ENCODE measurements around the gene IDH3B.

- TF ChIP-seq POLR2A (IDR thresholded peaks at IDR 0.05) (no peak), CTCF (IDR thresholded peaks at IDR 0.05 in 8 of 11, conservative IDR thresholded peaks at IDR 0.05 in 3 of 11) (no peak)
Measured at GRCh38 chr20:2624190-2624589, 39.8 kb downstream of the IDH3B start.
